ENCODE data around the gene DUT. TPM values are rescaled to one million over a fixed set of nuclear protein-coding genes. Genes with fewer than 3 reads are reported as not detected.

The DUT gene
- total RNA-seq, 4 donors from 2014 or later: 67.1 to 235 (median 171) TPM

GRCh38 chr15:48343865-48344264, 12.6 kb downstream of the DUT start:
- DNase-seq: no peak
- H3K9me3 ChIP-seq: no peaks in the 10 kb centered on the region
- H3K4me1 ChIP-seq: no peaks in the 10 kb centered on the region
- TF ChIP-seq CTCF (IDR thresholded peaks at IDR 0.05) (no peak), POLR2A (IDR thresholded peaks at IDR 0.05) (no peak)
- H3K36me3 ChIP-seq: no peaks in the 10 kb centered on the region
- H3K27me3 ChIP-seq: no peaks in the 10 kb centered on the region
- no peak overlapping the region for H3K4me3 ChIP-seq
- intact Hi-C loops (cut with DNase I; ENCODE audit: low total_unique reads): no loop called here
- H3K27ac ChIP-seq: no peak overlapping the region

DNA sequence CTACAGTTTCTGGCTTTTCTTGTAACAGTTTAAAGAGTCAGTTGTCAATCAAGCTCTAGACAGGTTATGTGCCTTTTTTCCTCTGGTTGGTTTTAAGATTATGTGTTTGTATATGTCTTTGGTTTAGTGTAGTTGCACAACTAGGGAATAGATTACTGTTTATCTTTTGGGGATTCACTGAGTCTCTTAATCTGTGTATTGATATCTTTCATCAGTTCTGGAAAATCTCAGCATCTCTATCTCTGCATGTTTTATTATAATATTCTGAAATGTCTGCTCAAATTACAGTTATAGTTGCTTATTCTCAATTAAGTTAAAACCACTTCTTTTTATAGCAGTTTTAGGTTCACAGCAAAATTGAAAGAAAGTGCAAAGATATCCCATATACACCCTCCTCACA, 14.3 kb downstream of the DUT start:
- TF ChIP-seq POLR2A (IDR thresholded peaks at IDR 0.05) (no peak), CTCF (IDR thresholded peaks at IDR 0.05) (no peak)
- intact Hi-C loops (cut with DNase I; ENCODE audit: low total_unique reads): no loop called here

DNA sequence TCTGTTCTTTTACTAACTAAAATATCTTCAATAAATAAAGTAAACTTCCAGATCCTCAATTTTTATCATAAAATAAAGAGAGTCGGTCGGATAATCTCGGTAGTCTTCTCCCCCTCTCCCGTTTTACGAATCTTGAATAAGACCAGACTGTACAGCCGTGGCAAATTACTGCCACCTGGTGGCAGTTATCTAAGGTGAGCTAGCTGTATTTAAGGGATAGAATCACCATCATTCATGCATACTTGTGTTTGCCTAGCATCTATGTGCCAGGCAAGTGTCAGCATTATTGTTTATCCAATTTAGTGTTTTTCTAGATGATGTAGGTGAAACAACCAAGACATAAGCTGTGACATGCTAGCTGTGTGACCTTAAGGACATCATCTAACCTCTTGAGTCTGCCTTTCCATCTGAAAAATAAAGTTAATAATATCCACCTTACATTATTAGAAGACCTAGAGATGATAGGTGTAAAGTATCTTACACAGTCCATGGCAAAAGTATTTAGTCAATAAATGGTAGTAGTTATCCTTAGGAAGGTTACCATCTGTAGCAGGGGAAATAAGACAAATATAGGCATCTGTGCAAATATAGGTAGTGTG, 21.3 kb downstream of the DUT start:
- peak; percentile 27 to 55 for DNase-seq

More for the DNA sequence above, 14.3 kb downstream of the DUT start:
- no peaks in the 10 kb centered on the region for H3K36me3 ChIP-seq
- no peaks in the 10 kb centered on the region for H3K27me3 ChIP-seq
- H3K27ac ChIP-seq: no peak overlapping the region
- DNase-seq: no peak
- H3K4me3 ChIP-seq: no peak overlapping the region
- H3K4me1 ChIP-seq: no peaks in the 10 kb centered on the region
- no peaks in the 10 kb centered on the region for H3K9me3 ChIP-seq

GRCh38 chr15:48354694-48355303, 23.6 kb downstream of the DUT start:
- Histone ChIP-seq H3K27me3 (no peaks in the 10 kb centered on the region), H3K27ac (no peak overlapping the region), H3K36me3 (no peaks in the 10 kb centered on the region), H3K4me1 (peaks cover 0 to 4% of the 10 kb centered on the region in 2 donors), H3K4me3 (no peak overlapping the region), H3K9me3 (no peaks in the 10 kb centered on the region)
- DNase-seq: no peak
- no peak for TF ChIP-seq POLR2A (IDR thresholded peaks at IDR 0.05)
- intact Hi-C loops (cut with DNase I; ENCODE audit: low total_unique reads): no loop called here

More for the DNA sequence above, 21.3 kb downstream of the DUT start:
- TF ChIP-seq POLR2A (IDR thresholded peaks at IDR 0.05) (no peak), CTCF (IDR thresholded peaks at IDR 0.05) (peak; percentile 65 to 76 (median 70))
- intact Hi-C loops (cut with DNase I; ENCODE audit: low total_unique reads): no loop called here
- Histone ChIP-seq H3K27ac (no peak overlapping the region), H3K36me3 (no peaks in the 10 kb centered on the region), H3K4me3 (no peak overlapping the region), H3K27me3 (no peaks in the 10 kb centered on the region), H3K4me1 (no peaks in the 10 kb centered on the region), H3K9me3 (no peaks in the 10 kb centered on the region)

- Histone ChIP-seq H3K27me3 (no peaks in the 10 kb centered on the region), H3K4me1 (peaks cover 0 to 4% of the 10 kb centered on the region in 2 donors), H3K27ac (no peak overlapping the region), H3K9me3 (no peaks in the 10 kb centered on the region), H3K4me3 (no peak overlapping the region), H3K36me3 (no peaks in the 10 kb centered on the region)
- no peak for DNase-seq
- no peak for TF ChIP-seq CTCF (IDR thresholded peaks at IDR 0.05)
- intact Hi-C loops (cut with DNase I; ENCODE audit: low total_unique reads): no loop called here
Measured at GRCh38 chr15:48355377-48355776, 24.1 kb downstream of the DUT start.
